GM19238 (cell line): ENCODE results near the gene SLC24A5.

Experiments
- DNase-seq: peaks from one replicate; pipeline ENCODE4 v3.0.0; 2011; ENCODE audit warnings: low spot score; ENCODE audit not compliant: insufficient read length

SLC24A5 gene

GRCh38 chr15:48185529-48185928 is 64.7 kb downstream of the SLC24A5 start:
- DNase-seq = no peak

DNA sequence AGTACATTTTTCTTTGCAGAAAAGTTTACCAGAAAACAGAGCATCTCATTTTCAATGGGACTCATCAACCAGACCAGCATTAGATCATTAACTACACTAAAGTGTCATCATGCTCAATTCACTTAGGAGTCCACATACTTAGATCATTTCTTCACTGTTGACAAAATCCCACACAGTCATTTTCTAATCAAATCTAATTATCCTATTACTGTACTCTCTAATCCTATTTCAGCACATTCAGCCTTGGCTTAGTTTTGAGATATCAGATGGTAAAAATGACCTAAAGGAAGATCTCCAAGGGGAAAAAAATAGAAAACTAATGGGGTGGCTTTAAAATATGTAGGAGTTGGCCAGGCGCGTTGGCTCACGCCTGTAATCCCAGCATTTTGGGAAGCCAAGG is 65.5 kb downstream of the SLC24A5 start:
- no peak for DNase-seq

- no peak for DNase-seq
Measured at GRCh38 chr15:48190932-48191573, 70.3 kb downstream of the SLC24A5 start.

- no peak for DNase-seq
Measured at GRCh38 chr15:48191574-48192225, 70.9 kb downstream of the SLC24A5 start, which contains the start of gene CTXN2. Gene CTXN2 (plus strand): TSS chr15:48191665. CDS start chr15:48201301, 9,636 bp downstream.
